ENCODE measurements around the gene ARHGEF1.
"Not testable (repeated sequence)": the region's sequence is repeated elsewhere in the genome, so short reads cannot be mapped to it uniquely, and the experiment has no call there.

ARHGEF1 gene

DNA sequence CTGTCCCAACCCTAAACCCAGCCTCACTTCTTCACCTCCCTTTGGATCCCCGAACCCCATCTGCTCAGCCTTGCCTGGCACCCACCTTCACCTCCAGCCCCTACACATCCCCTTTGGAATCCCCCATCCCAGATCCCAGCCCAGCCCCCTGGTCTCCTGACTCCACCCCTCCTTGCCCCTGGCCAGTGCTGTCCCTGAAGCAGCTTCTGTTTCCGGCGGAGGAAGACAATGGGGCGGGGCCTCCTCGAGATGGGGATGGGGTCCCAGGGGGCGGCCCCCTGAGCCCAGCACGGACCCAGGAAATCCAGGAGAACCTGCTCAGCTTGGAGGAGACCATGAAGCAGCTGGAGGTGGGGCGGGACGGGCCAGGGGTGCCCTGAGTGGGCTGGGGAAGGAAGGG lies 23.3 kb downstream of the ARHGEF1 start:
- DNase-seq = no peak

DNA sequence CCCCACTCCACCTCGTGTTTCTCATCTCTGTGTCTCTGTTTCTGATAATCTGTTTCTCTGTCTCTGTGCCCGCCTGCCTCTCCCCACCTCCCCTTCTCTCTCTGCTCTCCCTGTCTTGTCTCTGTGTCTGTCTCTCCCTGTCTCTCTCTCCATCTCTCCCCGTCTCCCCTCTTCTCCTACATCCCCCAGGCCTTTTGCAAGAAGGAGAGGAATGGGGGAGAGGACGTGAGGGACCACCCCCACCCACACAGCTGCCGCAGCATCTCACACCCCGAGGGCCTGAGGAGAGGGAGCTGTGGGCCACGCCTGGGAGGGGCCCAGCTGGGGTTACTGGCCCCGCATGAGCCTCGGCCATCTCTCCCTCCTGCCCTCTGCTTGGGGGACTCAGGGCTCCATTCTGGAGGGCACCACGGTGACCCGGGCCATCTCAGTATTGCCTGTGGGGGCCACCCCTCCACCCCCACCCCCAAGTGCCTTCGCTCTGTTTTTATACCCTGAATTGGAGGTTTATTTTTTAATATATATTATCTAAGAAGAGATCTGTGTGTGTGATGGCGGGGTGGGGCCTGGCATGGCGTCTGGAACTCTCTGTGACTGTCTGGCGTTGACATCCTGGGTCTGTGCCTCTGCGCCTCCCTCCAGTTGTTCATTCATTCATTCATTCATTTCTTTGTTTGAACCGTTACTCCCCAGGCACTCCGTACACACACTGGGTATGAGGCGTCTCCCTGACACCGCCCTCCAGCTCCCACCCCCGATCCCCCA lies 24.1 kb downstream of the ARHGEF1 start:
- no peak for DNase-seq

DNA sequence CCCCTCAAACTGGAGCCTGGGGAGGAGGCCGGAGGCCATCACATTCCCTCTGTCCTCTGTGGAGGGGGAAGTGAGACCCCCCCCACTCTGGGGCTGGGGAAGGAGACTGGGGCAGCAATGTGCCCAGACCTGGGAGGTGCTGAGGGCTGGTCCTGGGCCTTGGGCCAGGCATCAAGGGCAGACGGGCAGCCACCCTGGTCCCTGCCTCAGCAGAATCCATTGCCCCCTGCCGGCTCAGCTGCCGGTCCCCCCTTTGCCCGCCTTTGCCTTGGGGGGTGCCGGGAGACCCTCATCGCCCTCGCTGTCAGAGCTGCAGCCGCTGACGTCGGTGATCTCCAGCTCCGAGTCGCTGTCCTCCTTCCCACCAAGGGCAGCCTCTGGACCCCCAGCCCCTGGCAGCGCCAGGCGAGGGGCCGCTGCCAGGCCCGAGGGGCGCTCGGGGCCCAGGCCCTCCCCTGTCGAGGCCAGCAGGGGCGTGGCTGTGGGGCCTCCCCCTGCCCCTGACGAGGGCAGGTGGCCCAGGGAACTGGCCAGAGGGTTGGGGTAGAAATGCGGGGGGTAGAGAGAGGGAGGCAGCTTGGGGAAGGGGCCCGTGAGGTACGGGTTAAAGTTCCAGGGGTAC lies 25.1 kb downstream of the ARHGEF1 start:
- DNase-seq = no peak

GRCh38 chr19:41908724-41909464 lies 25.9 kb downstream of the ARHGEF1 start:
- no peak for DNase-seq

DNA sequence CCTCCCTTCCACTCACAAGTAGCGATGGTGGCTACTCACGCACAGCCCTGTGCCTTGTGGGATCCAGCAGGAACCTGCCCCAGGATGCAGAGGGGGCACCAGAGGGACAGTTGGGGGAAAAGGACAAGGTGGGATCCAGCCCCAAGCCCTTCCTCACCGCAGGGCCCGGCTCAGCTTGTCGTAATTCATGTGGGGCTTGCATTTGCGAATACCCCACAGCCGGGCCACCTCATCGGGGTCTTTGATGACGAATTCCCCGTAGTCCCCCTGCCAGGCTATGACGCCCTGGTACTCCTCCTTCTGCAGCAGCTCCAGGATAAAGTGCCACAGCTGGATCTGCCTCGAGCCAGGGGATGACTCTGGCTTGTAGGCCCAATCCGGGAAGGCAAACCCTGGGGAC lies 26.7 kb downstream of the ARHGEF1 start:
- no peak for DNase-seq

GRCh38 chr19:41910240-41910991 lies 27.4 kb downstream of the ARHGEF1 start:
- no peak for DNase-seq

GRCh38 chr19:41910992-41911888 lies 28.3 kb downstream of the ARHGEF1 start:
- DNase-seq = no peak

DNA sequence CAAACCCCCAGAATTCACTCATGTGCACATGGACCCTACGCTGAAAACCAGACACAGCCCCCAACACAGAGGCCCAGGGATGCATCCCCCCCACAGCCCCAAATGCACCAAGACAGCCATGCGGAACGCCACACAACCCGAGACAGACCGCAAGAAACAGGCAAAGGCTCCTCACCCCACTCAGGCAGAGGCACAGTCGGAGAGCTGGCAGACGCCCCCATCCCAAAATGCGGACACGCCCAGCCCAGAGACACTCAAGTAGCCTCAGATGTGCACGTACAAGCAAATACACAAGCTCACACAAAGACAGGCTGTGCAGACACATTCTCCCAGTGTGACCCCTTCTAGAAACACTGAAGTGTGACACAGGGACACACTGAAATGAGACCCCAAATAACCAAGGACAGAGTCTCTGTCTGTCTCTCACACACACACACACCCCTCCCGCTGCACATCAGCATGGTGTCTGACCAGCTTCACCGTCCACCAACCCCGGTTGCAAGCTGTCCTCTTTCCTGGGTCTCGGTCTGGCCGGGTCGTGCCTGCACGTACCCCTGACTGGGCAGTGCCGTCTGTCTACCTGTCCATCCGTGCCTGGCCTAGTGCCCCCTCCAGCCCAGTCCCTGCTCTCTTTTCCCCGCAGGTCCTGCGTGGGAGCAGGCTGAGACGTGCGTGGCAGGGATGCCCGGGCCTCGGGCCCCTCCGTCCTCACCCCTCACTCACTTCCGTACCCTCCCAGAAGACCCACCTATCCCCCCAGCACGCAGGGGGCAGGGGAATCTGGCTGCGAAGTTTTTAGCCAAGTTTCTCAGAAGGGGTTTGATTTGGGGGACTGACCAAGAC lies 29.1 kb downstream of the ARHGEF1 start:
- DNase-seq = no peak

GRCh38 chr19:41912899-41913537 lies 30.0 kb downstream of the ARHGEF1 start:
- no peak for DNase-seq

DNA sequence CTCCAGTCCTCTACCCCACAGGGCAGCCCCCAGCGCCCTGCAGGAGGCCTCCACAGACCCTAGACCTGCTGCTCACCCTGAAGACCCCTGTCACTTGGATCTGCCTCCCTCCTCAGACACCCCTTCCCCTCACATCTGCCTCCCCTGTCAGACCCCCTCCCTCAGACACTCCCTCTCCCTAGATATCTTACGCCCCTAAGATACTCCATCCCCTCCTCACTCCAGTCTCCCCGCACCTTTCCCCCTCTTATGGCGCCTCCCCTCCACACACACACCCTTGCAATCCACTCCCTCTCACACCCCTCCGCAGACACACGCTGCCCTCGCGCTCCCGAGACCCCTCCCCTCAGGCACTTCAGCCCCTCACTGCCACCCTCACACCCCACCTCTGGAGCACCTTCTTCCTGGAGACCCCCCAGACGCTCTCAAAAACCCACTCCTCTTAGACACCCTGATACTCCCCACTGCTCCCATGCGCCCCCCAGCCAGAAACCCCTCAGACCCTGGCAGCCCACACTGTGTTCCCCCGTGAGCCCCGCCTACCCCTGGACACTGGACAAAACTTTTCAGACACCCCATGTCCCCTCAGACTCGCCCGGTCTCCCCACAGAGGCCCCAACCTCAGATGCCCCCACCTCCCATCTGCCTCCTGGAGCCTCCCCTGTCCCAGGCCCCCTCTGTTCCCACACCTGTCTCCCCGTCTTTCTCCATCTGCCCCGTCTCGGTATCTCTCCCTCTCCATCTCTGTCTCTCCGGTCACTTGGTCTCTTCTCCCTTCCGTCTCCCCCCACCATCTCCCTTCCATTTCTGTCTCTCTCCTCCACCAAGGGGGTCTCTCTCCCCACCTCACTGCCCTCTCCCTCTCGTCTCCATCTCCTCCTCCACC lies 30.8 kb downstream of the ARHGEF1 start:
- no peak for DNase-seq

DNA sequence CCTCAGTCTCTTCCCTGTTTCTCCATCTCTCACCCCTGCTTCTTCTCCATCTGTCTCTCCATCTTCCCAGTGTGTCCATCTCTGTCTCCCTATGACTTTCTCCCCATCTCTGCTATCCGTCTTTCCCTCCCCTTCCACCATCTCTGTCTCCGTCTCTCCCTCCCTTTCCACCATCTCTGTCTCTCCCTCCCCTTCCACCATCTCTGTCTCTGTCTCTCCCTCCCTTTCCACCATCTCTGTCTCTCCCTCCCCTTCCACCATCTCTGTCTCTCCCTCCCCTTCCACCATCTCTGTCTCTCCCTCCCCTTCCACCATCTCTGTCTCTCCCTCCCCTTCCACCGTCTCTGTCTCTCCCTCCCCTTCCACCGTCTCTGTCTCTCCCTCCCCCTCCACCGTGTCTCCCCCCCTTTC lies 31.4 kb downstream of the ARHGEF1 start:
- DNase-seq = not testable (repeated sequence)

- peak in 1 of 2 experiments; percentile 27 for DNase-seq
Measured at GRCh38 chr19:41915021-41915775, 32.2 kb downstream of the ARHGEF1 start.

DNA sequence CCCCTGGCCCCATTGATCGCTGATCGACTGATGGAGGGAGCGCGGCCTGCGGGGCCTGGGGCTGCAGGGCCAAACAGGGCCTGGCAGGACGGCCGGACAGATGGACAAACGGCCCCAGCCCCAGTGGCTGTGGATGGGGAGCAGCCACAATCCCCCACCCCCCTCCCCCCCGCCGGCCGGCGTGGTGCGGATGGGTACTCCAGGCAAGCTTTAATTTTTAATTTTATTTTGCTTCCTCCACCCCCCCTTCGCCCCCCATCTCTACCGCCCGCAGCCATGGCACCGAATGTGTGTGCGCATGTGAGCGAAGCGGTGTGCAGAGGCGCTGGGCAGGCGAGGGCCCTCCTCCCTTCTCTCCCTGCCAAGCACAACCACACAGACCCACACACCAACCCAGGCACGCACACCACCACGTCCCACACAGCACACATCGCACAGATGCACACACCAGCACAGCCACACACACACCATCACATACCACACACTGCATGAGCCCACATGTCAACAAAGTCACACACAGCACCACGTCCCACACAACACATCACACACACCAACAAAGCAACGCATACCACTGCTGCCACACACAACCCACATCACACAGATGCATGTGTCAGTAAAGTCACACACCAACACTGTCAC lies 32.9 kb downstream of the ARHGEF1 start:
- DNase-seq = no peak

DNA sequence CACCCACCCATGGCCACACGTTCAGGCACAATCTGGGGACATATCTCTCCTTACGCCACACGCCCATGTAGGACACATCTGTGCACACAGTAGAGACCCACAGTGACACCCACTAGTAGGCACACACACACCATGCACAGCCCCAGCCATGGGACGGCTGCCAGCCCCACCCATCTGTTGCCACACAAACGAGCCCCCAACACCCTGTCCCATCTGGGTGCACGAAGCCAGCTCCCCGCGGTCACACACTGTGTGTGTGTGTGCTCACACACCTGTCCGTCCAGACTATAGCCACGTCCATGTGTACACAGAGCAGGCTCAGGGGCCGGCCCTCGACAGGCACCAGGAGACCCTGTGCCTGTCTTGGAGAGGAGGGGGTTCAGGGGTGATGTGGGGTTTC lies 34.7 kb downstream of the ARHGEF1 start:
- DNase-seq = no peak

DNA sequence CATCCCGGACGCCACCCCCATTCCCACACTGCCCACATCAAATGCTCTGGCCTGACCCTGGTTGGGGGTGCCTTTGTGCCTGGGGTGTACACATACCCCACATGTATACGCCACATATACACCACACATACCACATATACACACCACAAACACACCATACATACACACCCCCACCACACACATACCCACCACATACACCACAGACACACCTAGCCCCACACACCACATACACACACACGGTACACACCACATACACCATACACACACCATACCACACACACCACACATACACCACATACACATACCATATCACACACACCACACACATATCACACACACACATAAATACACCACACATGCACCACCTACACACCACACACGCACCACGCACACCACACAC lies 35.1 kb downstream of the ARHGEF1 start:
- no peak for DNase-seq

GRCh38 chr19:41918653-41919244 lies 35.8 kb downstream of the ARHGEF1 start:
- DNase-seq = no peak

DNA sequence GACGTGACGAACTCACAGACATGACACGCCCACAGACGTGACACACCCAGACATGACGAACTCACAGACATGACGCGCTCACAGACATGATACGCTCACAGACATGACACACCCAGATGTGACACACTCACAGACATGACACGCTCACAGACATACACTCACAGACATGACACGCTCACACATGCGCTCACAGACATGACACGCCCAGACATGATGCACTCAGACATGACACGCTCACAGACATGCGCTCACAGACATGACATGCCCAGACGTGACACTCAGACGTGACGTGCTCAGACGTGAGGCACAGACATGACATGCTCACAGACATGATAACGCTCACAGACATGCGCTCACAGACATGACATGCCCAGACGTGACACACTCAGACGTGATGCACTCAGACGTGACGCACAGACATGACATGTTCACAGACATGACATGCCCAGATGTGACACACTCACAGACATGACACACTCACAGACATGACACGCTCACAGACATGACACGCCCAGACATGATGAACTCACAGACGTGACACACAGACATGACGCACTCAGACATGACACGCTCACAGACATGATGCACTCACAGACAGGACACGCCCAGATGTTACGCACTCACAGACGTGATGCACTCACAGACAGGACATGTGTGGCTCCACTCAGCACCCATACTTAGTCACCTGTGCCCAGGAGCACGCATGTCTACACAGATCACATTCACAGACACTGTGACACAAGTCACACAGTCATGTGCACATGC lies 37.1 kb downstream of the ARHGEF1 start:
- DNase-seq = no peak

Data from stimulated activated CD4-positive, alpha-beta T cell treated with anti-CD3 and anti-CD28 coated beads, Interleukin-4, amount 100 ng/mL, for 4 hours (primary cell).